GM23338 (cell line): ENCODE measurements around the gene PALLD. TPM values are rescaled to one million over a fixed set of nuclear protein-coding genes. Genes with fewer than 3 reads are reported as not detected.
A peak's percentile ranks its signal among the peaks of the same experiment; 100 is the strongest.

ENCODE experiments used
- ATAC-seq: fragments of 200-7000 bp; cut with Tn5 transposase; 3 replicates; pipeline ENCODE4 v1.9.1; 2020
- DNase-seq: peaks from one replicate; pipeline ENCODE4 v3.0.0-alpha.2; 2015; ENCODE audit warnings: low spot score
- H2AFZ ChIP-seq: fragments of 200-600 bp; sonication (generic); 2 replicates; pipeline ENCODE4 v1.8.0; 2016; ENCODE audit warnings: antibody characterized with exemption, mild to moderate bottlenecking, moderate library complexity
- H3F3A ChIP-seq: fragments of 200-600 bp; sonication (generic); replicated peaks from 2 replicates; pipeline ENCODE4 v1.8.0; 2017; ENCODE audit warnings: antibody characterized with exemption, mixed run types, low read depth
- H3K27ac ChIP-seq: fragments of 200-600 bp; sonication (generic); 2 replicates; pipeline ENCODE4 v1.6.1; 2016; ENCODE audit warnings: low read depth
- H3K27me3 ChIP-seq: fragments of 200-600 bp; sonication (generic); 2 replicates; pipeline ENCODE4 v1.8.0; 2016; ENCODE audit warnings: mild to moderate bottlenecking, mixed run types, moderate library complexity; ENCODE audit not compliant: insufficient read depth
- H3K36me3 ChIP-seq: fragments of 200-600 bp; sonication (generic); 2 replicates; pipeline ENCODE4 v1.8.0; 2016; ENCODE audit warnings: mild to moderate bottlenecking; ENCODE audit not compliant: insufficient read depth
- H3K4me1 ChIP-seq: fragments of 200-600 bp; sonication (generic); 2 replicates; pipeline ENCODE4 v1.8.0; 2016; ENCODE audit warnings: mild to moderate bottlenecking, moderate library complexity; ENCODE audit not compliant: insufficient read depth
- H3K4me2 ChIP-seq: fragments of 200-600 bp; sonication (generic); 2 replicates; pipeline ENCODE4 v1.7.1; 2017; ENCODE audit warnings: mixed run types
- H3K4me3 ChIP-seq: fragments of 200-600 bp; sonication (generic); 2 replicates; pipeline ENCODE4 v1.6.1; 2016; ENCODE audit warnings: mixed run types
- H3K79me2 ChIP-seq: fragments of 200-600 bp; sonication (generic); replicated peaks from 2 replicates; pipeline ENCODE4 v1.8.0; 2017; ENCODE audit warnings: mild to moderate bottlenecking; ENCODE audit not compliant: insufficient read depth
- H3K9me2 ChIP-seq: fragments of 200-600 bp; sonication (generic); 2 replicates; pipeline ENCODE4 v1.8.0; 2017; ENCODE audit not compliant: insufficient read depth
- H4K20me1 ChIP-seq: fragments of 200-600 bp; sonication (generic); replicated peaks from 2 replicates; pipeline ENCODE4 v1.8.0; 2017; ENCODE audit warnings: mild to moderate bottlenecking; ENCODE audit not compliant: insufficient read depth
- H3K27ac Mint-ChIP-seq: 2 replicates; pipeline ENCODE4 v1.8.0; 2020; ENCODE audit warnings: inconsistent platforms, mild to moderate bottlenecking, moderate library complexity, mixed read lengths
- H3K27me3 Mint-ChIP-seq: 3 replicates; pipeline ENCODE4 v1.8.0; 2022; ENCODE audit warnings: low read depth, mild to moderate bottlenecking, moderate library complexity, mixed read lengths, inconsistent platforms; ENCODE audit not compliant: insufficient read depth, poor library complexity
- H3K36me3 Mint-ChIP-seq: 3 replicates; pipeline ENCODE4 v1.8.0; 2021; ENCODE audit warnings: low read depth, mild to moderate bottlenecking, inconsistent platforms, moderate library complexity, mixed read lengths
- H3K4me1 Mint-ChIP-seq: 3 replicates; pipeline ENCODE4 v1.8.0; 2020; ENCODE audit warnings: mild to moderate bottlenecking, inconsistent platforms, mixed read lengths
- H3K4me3 Mint-ChIP-seq: 3 replicates; pipeline ENCODE4 v1.8.0; 2021; ENCODE audit warnings: moderate library complexity, mild to moderate bottlenecking, inconsistent platforms, mixed read lengths
- H3K9me3 Mint-ChIP-seq: 3 replicates; pipeline ENCODE4 v1.8.0; 2020; ENCODE audit warnings: moderate library complexity, mild to moderate bottlenecking, inconsistent platforms, mixed read lengths
- ETS1 ChIP-seq: IDR thresholded peaks from 2 replicates; pipeline ENCODE4 v1.6.1; 2016; ENCODE audit warnings: antibody characterized with exemption
- EZH2 ChIP-seq: fragments of 200-600 bp; sonication (generic); IDR thresholded peaks from one replicate; pipeline ENCODE4 v1.8.0; 2017; ENCODE audit warnings: antibody characterized with exemption, mild to moderate bottlenecking, low read depth; ENCODE audit not compliant: unreplicated experiment
- POLR2AphosphoS5 ChIP-seq: IDR thresholded peaks from 2 replicates; pipeline ENCODE4 v1.6.1; 2016; ENCODE audit warnings: antibody characterized with exemption, low read depth
- polyA plus RNA-seq: library from polyadenylated mRNA; unstranded; fragments of >200 nt; fragmentation: Nextera tagmentation; extraction: Ambion mirVana; gene quantifications from 2 replicates; pipeline ENCODE4 v1.2.1, GENCODE V29; 2016
- total RNA-seq: library from RNA; depleted of rRNA; stranded (reverse); fragments of >200 nt; shearing (Covaris generic); gene quantifications from 2 replicates; pipeline ENCODE4 v1.2.3, GENCODE V29; 2014
- TF ChIP-seq, protein P1 (sequence below): fragments of 250-450 bp; sonication (Bioruptor Pico); IDR thresholded peaks from 2 replicates; pipeline ENCODE4 v1.5.0; 2020; ENCODE audit warnings: mild to moderate bottlenecking, moderate library complexity

Gene PALLD
- total and polyA plus RNA-seq, 2 experiments from 2014 or later: 13.1 to 30.2 TPM

DNA sequence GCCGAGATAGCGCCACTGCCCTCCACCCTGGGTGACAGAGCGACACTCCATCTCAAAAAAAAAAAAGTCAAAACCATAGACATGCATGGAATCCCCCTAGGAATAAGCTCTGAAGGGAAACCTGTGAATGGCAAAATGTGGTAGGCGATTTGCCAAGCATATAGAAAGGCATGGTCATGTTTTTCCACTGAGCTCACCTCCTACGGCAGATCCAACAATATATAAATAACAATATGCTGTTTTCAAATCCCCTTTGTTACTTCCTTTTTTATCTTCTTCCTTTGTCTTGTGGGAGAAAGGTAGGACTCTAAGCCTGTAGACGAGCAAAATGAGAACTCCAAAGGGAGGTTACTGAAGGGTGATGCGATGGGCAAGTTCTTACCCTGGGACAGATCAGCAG lies 219.0 kb downstream of the PALLD start:
- DNase-seq: peak; percentile 60
- Histone ChIP-seq H2AFZ (no peak overlapping the region), H3K4me3 (no peak overlapping the region), H3K4me2 (peak overlapping the region; percentile 10; the same call in 1 of the 2 replicates), H4K20me1 (no peaks in the 10 kb centered on the region), H3F3A (no peaks in the 10 kb centered on the region), H3K79me2 (no peaks in the 10 kb centered on the region), H3K27ac (no peak overlapping the region), H3K9me2 (0 out of 2 replicates have a peak, but pooled peaks cover 3% of the 10 kb centered on the region), H3K27me3 (peaks cover 25% of the 10 kb centered on the region), H3K4me1 (peaks cover 14% of the 10 kb centered on the region), H3K36me3 (no peaks in the 10 kb centered on the region)
- TF ChIP-seq EZH2: no peak
- TF ChIP-seq, protein P1, sequence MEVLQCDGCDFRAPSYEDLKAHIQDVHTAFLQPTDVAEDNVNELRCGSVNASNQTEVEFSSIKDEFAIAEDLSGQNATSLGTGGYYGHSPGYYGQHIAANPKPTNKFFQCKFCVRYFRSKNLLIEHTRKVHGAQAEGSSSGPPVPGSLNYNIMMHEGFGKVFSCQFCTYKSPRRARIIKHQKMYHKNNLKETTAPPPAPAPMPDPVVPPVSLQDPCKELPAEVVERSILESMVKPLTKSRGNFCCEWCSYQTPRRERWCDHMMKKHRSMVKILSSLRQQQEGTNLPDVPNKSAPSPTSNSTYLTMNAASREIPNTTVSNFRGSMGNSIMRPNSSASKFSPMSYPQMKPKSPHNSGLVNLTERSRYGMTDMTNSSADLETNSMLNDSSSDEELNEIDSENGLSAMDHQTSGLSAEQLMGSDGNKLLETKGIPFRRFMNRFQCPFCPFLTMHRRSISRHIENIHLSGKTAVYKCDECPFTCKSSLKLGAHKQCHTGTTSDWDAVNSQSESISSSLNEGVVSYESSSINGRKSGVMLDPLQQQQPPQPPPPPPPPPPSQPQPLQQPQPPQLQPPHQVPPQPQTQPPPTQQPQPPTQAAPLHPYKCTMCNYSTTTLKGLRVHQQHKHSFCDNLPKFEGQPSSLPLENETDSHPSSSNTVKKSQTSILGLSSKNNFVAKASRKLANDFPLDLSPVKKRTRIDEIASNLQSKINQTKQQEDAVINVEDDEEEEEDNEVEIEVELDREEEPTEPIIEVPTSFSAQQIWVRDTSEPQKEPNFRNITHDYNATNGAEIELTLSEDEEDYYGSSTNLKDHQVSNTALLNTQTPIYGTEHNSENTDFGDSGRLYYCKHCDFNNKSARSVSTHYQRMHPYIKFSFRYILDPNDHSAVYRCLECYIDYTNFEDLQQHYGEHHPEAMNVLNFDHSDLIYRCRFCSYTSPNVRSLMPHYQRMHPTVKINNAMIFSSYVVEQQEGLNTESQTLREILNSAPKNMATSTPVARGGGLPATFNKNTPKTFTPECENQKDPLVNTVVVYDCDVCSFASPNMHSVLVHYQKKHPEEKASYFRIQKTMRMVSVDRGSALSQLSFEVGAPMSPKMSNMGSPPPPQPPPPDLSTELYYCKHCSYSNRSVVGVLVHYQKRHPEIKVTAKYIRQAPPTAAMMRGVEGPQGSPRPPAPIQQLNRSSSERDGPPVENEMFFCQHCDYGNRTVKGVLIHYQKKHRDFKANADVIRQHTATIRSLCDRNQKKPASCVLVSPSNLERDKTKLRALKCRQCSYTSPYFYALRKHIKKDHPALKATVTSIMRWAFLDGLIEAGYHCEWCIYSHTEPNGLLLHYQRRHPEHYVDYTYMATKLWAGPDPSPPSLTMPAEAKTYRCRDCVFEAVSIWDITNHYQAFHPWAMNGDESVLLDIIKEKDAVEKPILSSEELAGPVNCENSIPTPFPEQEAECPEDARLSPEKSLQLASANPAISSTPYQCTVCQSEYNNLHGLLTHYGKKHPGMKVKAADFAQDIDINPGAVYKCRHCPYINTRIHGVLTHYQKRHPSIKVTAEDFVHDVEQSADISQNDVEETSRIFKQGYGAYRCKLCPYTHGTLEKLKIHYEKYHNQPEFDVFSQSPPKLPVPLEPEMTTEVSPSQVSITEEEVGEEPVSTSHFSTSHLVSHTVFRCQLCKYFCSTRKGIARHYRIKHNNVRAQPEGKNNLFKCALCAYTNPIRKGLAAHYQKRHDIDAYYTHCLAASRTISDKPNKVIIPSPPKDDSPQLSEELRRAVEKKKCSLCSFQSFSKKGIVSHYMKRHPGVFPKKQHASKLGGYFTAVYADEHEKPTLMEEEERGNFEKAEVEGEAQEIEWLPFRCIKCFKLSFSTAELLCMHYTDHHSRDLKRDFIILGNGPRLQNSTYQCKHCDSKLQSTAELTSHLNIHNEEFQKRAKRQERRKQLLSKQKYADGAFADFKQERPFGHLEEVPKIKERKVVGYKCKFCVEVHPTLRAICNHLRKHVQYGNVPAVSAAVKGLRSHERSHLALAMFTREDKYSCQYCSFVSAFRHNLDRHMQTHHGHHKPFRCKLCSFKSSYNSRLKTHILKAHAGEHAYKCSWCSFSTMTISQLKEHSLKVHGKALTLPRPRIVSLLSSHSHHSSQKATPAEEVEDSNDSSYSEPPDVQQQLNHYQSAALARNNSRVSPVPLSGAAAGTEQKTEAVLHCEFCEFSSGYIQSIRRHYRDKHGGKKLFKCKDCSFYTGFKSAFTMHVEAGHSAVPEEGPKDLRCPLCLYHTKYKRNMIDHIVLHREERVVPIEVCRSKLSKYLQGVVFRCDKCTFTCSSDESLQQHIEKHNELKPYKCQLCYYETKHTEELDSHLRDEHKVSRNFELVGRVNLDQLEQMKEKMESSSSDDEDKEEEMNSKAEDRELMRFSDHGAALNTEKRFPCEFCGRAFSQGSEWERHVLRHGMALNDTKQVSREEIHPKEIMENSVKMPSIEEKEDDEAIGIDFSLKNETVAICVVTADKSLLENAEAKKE (CRISPR knock-in tag): 0 out of 2 replicates have a peak, but pooled peaks have one; percentile 13
- Mint-ChIP-seq H3K36me3 (peaks cover 2% of the 10 kb centered on the region; the same call in 1 of the 3 replicates), H3K4me1 (peaks cover 17% of the 10 kb centered on the region), H3K4me3 (no peak overlapping the region), H3K27me3 (no peaks in the 10 kb centered on the region), H3K9me3 (no peaks in the 10 kb centered on the region), H3K27ac (no peak overlapping the region)
- ATAC-seq: peak; percentile 92

DNA sequence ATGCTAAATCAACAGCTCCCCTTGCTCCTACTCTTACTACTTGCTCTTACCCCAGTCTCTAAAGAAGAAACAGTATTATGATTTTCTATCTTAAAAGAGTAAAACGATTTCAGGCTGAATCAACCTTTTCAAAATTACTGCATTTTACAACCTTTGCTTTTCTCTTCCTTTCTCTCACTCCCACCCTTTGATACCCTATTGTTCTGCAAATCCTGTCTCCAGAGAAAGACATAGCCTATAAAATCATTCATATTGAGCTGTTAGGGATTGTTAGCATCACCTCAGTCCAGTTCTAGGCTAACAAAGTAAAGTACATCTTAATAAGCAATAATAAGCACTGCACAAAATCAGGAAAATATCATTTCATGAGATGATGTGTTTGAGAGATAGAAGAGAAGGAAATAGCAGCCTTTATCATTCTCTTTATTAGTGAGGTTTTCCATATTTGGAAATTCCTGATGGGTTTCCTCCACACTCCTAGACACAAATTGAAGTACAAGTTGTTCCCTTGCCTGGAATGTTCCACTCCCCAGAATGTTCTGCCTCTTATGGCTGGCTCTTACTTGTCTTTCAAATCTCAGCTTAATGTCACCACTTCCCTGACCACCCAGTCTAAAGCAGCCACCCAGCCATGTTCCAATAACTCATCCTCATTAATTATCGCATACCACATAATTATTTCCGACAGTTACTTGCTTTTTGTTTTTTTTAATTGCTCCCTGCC lies 219.7 kb downstream of the PALLD start:
- Histone ChIP-seq H3K79me2 (no peaks in the 10 kb centered on the region), H3K4me3 (no peak overlapping the region), H4K20me1 (no peaks in the 10 kb centered on the region), H3K9me2 (0 out of 2 replicates have a peak, but pooled peaks cover 3% of the 10 kb centered on the region), H3F3A (no peaks in the 10 kb centered on the region), H2AFZ (no peak overlapping the region), H3K27ac (no peak overlapping the region), H3K36me3 (no peaks in the 10 kb centered on the region), H3K27me3 (peaks cover 25% of the 10 kb centered on the region), H3K4me2 (peak overlapping the region; percentile 10; the same call in 1 of the 2 replicates), H3K4me1 (peaks cover 14% of the 10 kb centered on the region)
- H3K9me3 Mint-ChIP-seq: no peaks in the 10 kb centered on the region
- peaks cover 2% of the 10 kb centered on the region; the same call in 1 of the 3 replicates for H3K36me3 Mint-ChIP-seq
- H3K4me3 Mint-ChIP-seq: no peak overlapping the region
- H3K4me1 Mint-ChIP-seq: peaks cover 17% of the 10 kb centered on the region
- DNase-seq (no peak), ATAC-seq (peak; percentile 20; the same call in 2 of the 3 replicates)
- H3K27ac Mint-ChIP-seq: no peak overlapping the region
- H3K27me3 Mint-ChIP-seq: no peaks in the 10 kb centered on the region
- no peak for TF ChIP-seq EZH2
- no peak for TF ChIP-seq POLR2AphosphoS5
- no peak for TF ChIP-seq ETS1
